Smooth muscle cell (in vitro differentiated cells): ENCODE results near the gene UBE3B. TPM values are rescaled to one million over a fixed set of nuclear protein-coding genes. Genes with fewer than 3 reads are reported as not detected.
A peak's percentile ranks its signal among the peaks of the same experiment; 100 is the strongest.

ENCODE experiments used
- DNase-seq: peaks from one replicate; lab custom pipeline; 2025; ENCODE audit not compliant: unreplicated experiment; lab: John Stamatoyannopoulos, UW
- H2AFZ ChIP-seq: fragments of 200-600 bp; sonication (generic); 2 replicates; pipeline ENCODE4 v1.6.0; 2016; ENCODE audit warnings: antibody characterized with exemption, low read depth, mild to moderate bottlenecking
- H3F3A ChIP-seq: fragments of 200-600 bp; sonication (generic); 2 replicates; pipeline ENCODE4 v1.6.0; 2017; ENCODE audit warnings: antibody characterized with exemption, low read depth
- H3K27ac ChIP-seq: fragments of 200-600 bp; sonication (generic); 2 replicates; pipeline ENCODE4 v1.5.1; 2016; ENCODE audit warnings: low read depth, mild to moderate bottlenecking
- H3K27me3 ChIP-seq: fragments of 200-600 bp; sonication (generic); 2 replicates; pipeline ENCODE4 v1.6.1; 2016; ENCODE audit warnings: low read depth, mild to moderate bottlenecking
- H3K36me3 ChIP-seq: fragments of 200-600 bp; sonication (generic); 2 replicates; pipeline ENCODE4 v1.5.1; 2016; ENCODE audit warnings: low read depth
- H3K4me1 ChIP-seq: fragments of 200-600 bp; sonication (generic); 2 replicates; pipeline ENCODE4 v1.5.1; 2016; ENCODE audit warnings: low read depth
- H3K4me2 ChIP-seq: fragments of 200-600 bp; sonication (generic); 2 replicates; pipeline ENCODE4 v1.6.0; 2016; ENCODE audit warnings: mild to moderate bottlenecking
- H3K4me3 ChIP-seq: fragments of 200-600 bp; sonication (generic); 2 replicates; pipeline ENCODE4 v1.5.1; 2016; ENCODE audit warnings: mild to moderate bottlenecking
- H3K79me2 ChIP-seq: fragments of 200-600 bp; sonication (generic); 2 replicates; pipeline ENCODE4 v1.6.0; 2016; ENCODE audit warnings: low read depth, mild to moderate bottlenecking
- H3K9ac ChIP-seq: fragments of 200-600 bp; sonication (generic); 2 replicates; pipeline ENCODE4 v1.6.0; 2016; ENCODE audit warnings: low read depth
- H3K9me3 ChIP-seq: fragments of 200-600 bp; sonication (generic); replicated peaks from 2 replicates; pipeline ENCODE4 v1.5.1; 2016; ENCODE audit warnings: low read depth
- H4K20me1 ChIP-seq: fragments of 200-600 bp; sonication (generic); 2 replicates; pipeline ENCODE4 v1.6.0; 2016; ENCODE audit warnings: low read depth
- WGBS: methylation state at CpG from one replicate; pipeline ENCODE4 v1.1.7; 2016; ENCODE audit warnings: low lambda C conversion rate; 5-methylcytosine and 5-hydroxymethylcytosine counted together
- polyA plus RNA-seq: library from polyadenylated mRNA; unstranded; fragments of >200 nt; fragmentation: Nextera tagmentation; extraction: Ambion mirVana; gene quantifications from 2 replicates; pipeline ENCODE4 v1.2.1, GENCODE V29; 2016
- total RNA-seq: library from RNA; depleted of rRNA; stranded (reverse); fragments of >200 nt; gene quantifications from 2 replicates; pipeline ENCODE4 v1.2.3, GENCODE V29; 2014
- TF ChIP-seq, protein P1 (sequence below): fragments of 200-600 bp; sonication (generic); IDR thresholded peaks from 2 replicates; pipeline ENCODE4 v1.5.1; 2017; ENCODE audit warnings: borderline replicate concordance, mild to moderate bottlenecking, antibody characterized with exemption; ENCODE audit not compliant: insufficient read depth, poor library complexity, severe bottlenecking

UBE3B gene
- total and polyA plus RNA-seq, 2 experiments from 2014 or later: 21.8 to 62.9 TPM

DNA sequence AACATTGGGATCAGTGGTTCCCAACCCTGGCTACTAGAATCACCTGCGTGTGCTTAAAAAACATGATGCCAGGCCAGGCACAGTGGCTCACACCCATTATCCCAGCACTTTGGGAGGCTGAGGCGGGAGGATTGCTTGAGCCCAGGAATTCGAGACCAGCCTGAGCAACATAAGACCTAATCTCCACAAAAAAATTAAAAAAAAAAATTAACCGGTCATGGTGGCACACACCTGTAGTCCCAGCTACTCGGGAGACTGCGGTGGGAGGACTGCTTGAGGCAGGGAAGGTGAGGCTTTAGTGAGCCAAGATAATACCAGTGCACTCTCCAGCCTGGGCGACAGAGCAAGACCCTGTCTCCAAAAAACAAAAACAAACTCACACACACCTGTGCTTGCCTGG is 2.3 kb upstream of the UBE3B start:
- H3K27ac ChIP-seq: peak overlapping the region; percentile 30
- peaks cover 3% of the 10 kb centered on the region for H3F3A ChIP-seq
- no peak overlapping the region for H3K9ac ChIP-seq
- H3K4me1 ChIP-seq: peaks cover 18% of the 10 kb centered on the region
- no peaks in the 10 kb centered on the region for H3K9me3 ChIP-seq
- no peak overlapping the region for H3K4me3 ChIP-seq
- TF ChIP-seq, protein P1, sequence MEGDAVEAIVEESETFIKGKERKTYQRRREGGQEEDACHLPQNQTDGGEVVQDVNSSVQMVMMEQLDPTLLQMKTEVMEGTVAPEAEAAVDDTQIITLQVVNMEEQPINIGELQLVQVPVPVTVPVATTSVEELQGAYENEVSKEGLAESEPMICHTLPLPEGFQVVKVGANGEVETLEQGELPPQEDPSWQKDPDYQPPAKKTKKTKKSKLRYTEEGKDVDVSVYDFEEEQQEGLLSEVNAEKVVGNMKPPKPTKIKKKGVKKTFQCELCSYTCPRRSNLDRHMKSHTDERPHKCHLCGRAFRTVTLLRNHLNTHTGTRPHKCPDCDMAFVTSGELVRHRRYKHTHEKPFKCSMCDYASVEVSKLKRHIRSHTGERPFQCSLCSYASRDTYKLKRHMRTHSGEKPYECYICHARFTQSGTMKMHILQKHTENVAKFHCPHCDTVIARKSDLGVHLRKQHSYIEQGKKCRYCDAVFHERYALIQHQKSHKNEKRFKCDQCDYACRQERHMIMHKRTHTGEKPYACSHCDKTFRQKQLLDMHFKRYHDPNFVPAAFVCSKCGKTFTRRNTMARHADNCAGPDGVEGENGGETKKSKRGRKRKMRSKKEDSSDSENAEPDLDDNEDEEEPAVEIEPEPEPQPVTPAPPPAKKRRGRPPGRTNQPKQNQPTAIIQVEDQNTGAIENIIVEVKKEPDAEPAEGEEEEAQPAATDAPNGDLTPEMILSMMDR: no peak
- H3K4me2 ChIP-seq: peak overlapping the region; percentile 99
- H4K20me1 ChIP-seq: peaks cover 62% of the 10 kb centered on the region
- H3K36me3 ChIP-seq: no peaks in the 10 kb centered on the region
- no peaks in the 10 kb centered on the region for H3K27me3 ChIP-seq
- H2AFZ ChIP-seq: no peak overlapping the region
- peaks cover 97% of the 10 kb centered on the region for H3K79me2 ChIP-seq
- 95% methylated on average over 7 of the region's 7 CpGs for WGBS
- no peak for DNase-seq

DNA sequence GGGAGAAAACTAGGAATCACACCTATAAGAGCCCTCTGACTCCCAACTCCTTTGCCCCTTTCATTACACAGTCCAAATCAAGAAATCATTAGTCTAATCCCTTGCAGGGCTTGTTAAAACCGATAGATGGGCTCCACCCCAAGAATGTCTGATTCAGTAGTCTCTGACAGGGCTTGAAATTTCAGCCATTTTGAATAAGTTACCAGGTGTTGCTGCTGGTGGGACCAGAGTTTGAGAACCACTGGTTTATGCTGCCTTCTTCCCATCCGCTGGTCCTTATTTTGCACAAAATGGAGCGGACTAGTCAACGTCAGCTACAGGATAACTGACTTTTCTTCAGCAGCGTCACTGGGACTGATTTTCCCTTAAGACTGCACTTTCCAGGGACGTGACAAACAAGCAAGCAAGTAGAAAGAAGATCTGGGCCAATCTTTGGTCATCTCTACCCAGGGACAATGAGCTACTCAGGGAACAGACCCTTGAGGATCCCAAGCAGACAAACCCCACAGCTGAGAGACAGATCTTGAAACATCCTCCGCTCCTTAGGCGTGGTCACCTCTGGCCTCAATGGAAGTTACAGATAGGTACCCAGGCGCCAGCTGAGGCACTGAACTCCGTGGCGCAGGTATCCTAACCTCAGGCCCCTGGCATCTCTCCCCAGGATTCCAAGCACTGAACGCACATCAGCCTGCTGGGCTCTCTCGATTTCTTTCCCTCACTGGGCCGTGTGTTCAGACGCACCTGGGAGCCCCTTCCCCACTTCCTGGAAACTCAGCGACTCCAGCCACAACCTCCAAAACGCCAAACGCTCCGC is 1.2 kb upstream of the UBE3B start:
- Histone ChIP-seq H3K4me3 (peak overlapping the region; percentile 64), H3K9ac (peak overlapping the region; percentile 95), H3F3A (no peaks in the 10 kb centered on the region), H3K9me3 (no peaks in the 10 kb centered on the region), H3K36me3 (no peaks in the 10 kb centered on the region), H4K20me1 (peaks cover 51% of the 10 kb centered on the region), H2AFZ (no peak overlapping the region), H3K27ac (peak overlapping the region; percentile 90), H3K4me2 (peak overlapping the region; percentile 99), H3K79me2 (peaks cover 92% of the 10 kb centered on the region), H3K4me1 (peaks cover 18% of the 10 kb centered on the region), H3K27me3 (no peaks in the 10 kb centered on the region)
- 13% methylated on average over 19 of the region's 19 CpGs for WGBS
- TF ChIP-seq, protein P1: no peak
- no peak for DNase-seq

DNA sequence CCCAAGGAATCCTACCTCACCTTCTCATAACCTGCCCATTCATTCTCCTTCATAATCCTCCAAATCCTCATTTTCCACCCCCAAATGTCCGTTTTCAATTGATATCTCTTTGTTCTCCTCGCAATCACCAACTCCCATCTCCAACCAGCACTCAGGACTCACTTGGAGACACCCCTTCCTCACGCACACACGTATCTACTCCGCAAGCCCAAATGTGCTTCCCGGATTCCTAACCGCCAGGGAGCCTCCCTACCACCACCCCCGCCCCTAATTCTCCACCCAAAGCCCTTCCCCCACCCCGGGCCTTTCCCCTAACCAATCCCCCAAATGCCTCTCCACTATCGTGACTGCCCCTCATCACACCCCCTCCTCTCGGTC is 638 bp upstream of the UBE3B start:
- 0% methylated on average over 9 of the region's 11 CpGs for WGBS
- no peak for DNase-seq
- peak overlapping the region; percentile 80 for H2AFZ ChIP-seq

More for the DNA sequence above, 638 bp upstream of the UBE3B start:
- peak overlapping the region; percentile 99 for H3K4me2 ChIP-seq
- peak overlapping the region; percentile 95 for H3K9ac ChIP-seq
- no peaks in the 10 kb centered on the region for H3K9me3 ChIP-seq
- H3K27me3 ChIP-seq: no peaks in the 10 kb centered on the region
- TF ChIP-seq, protein P1: no peak
- peaks cover 86% of the 10 kb centered on the region for H3K79me2 ChIP-seq
- H3K4me3 ChIP-seq: peak overlapping the region; percentile 64
- H3K36me3 ChIP-seq: no peaks in the 10 kb centered on the region
- H3F3A ChIP-seq: no peaks in the 10 kb centered on the region
- peak overlapping the region; percentile 90 for H3K27ac ChIP-seq
- H4K20me1 ChIP-seq: peaks cover 45% of the 10 kb centered on the region
- peaks cover 18% of the 10 kb centered on the region for H3K4me1 ChIP-seq
